ENCODE results near the gene TPST1. TPM values are rescaled to one million over a fixed set of nuclear protein-coding genes. Genes with fewer than 3 reads are reported as not detected.

Gene TPST1
- total RNA-seq, 4 donors from 2014 or later, result 9.6 to 22.4 (median 14.4) TPM

DNA sequence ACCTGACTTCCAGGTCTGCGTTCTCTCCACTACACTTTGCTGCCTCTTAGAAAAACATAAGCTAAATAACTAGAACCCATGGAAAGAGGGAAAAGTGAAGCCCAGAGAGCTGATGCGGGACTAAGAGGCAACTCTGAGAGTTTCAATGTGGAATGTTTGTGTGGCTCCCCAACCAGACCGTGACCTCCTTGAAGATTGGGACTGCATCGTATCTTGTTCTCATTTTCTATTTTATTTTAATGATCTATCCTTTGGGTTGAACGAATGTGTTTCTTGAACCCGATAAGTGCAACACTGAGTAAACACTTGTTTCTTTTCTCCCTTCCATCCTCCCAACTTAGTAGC lies 77.4 kb downstream of the TPST1 start:
- Histone ChIP-seq H3K9me3 (no peaks in the 10 kb centered on the region), H3K4me1 (peaks cover 15 to 28% (median 23%) of the 10 kb centered on the region in 4 donors), H3K27me3 (no peaks in the 10 kb centered on the region), H3K27ac (replicated peaks in 1 of 4) (peak overlapping the region; percentile 52 to 71 (median 66)), H3K36me3 (no peaks in the 10 kb centered on the region), H3K4me3 (no peak overlapping the region)
- intact Hi-C loops (cut with DNase I), result no loop called here
- no peak for TF ChIP-seq EP300 (IDR thresholded peaks at IDR 0.05)
- WGBS, result 63% methylated on average over 6 of the region's 6 CpGs
- DNase-seq (ENCODE audit: extremely low spot score), result no peak

GRCh38 chr7:66283003-66283920 lies 78.1 kb downstream of the TPST1 start:
- intact Hi-C loops (cut with DNase I), result no loop called here
- DNase-seq (ENCODE audit: extremely low spot score), result no peak
- WGBS, result 79% methylated on average over 5 of the region's 5 CpGs
- H3K36me3 ChIP-seq, result no peaks in the 10 kb centered on the region
- H3K4me1 ChIP-seq, result peaks cover 15 to 28% (median 23%) of the 10 kb centered on the region in 4 donors
- TF ChIP-seq POLR2A (IDR thresholded peaks at IDR 0.05; ENCODE audit: low read depth) (no peak), CTCF (IDR thresholded peaks at IDR 0.05) (no peak), POLR2AphosphoS5 (IDR thresholded peaks at IDR 0.05) (no peak), EP300 (IDR thresholded peaks at IDR 0.05) (no peak)
- H3K27ac ChIP-seq (replicated peaks in 1 of 4), result peak overlapping the region; percentile 52 to 71 (median 66)
- H3K27me3 ChIP-seq, result no peaks in the 10 kb centered on the region
- H3K4me3 ChIP-seq, result no peak overlapping the region
- H3K9me3 ChIP-seq, result no peaks in the 10 kb centered on the region

DNA sequence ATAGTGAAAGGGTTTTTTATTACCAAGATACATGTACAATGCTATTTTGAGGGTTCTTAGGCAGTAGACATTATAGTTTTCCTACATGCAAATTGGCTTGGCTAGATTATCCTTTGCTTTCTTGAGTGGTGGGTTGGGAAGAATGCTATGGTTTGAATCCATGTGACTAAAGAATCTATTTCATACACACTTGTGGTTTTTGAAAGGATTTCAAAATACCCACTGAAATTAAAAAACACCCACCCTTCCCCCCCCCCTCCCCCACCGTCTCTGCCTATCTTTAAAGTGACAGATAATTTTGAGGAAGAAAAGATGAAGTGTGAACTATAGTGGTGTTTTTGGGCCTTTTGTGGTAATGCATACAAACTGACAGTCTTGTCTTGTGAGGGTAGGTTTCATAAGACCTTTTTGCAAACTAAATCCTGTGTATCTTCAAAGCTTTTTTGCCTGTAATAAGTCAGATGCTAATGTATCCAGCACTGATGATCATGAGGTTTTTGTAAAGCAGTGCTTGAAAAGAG lies 90.9 kb downstream of the TPST1 start:
- intact Hi-C loops (cut with DNase I), result no loop called here
- TF ChIP-seq EP300 (IDR thresholded peaks at IDR 0.05), result no peak
- TF ChIP-seq POLR2A (IDR thresholded peaks at IDR 0.05; ENCODE audit: low read depth), result no peak
- TF ChIP-seq CTCF (IDR thresholded peaks at IDR 0.05), result no peak
- no peak for TF ChIP-seq POLR2AphosphoS5 (IDR thresholded peaks at IDR 0.05)
- WGBS, result 75% methylated on average over 1 of the region's 1 CpG

GRCh38 chr7:66296557-66296956 lies 91.4 kb downstream of the TPST1 start:
- no peak overlapping the region for H3K27ac ChIP-seq (replicated peaks in 1 of 4)
- H3K36me3 ChIP-seq, result no peaks in the 10 kb centered on the region
- no peak for DNase-seq (ENCODE audit: extremely low spot score)
- H3K9me3 ChIP-seq, result peaks cover 0 to 17% (median 5%) of the 10 kb centered on the region in 4 donors
- H3K27me3 ChIP-seq, result no peaks in the 10 kb centered on the region
- intact Hi-C loops (cut with DNase I), result no loop called here
- no peaks in the 10 kb centered on the region for H3K4me1 ChIP-seq
- TF ChIP-seq POLR2A (IDR thresholded peaks at IDR 0.05; ENCODE audit: low read depth), result no peak
- no peak for TF ChIP-seq EP300 (IDR thresholded peaks at IDR 0.05)
- TF ChIP-seq CTCF (IDR thresholded peaks at IDR 0.05), result no peak
- TF ChIP-seq POLR2AphosphoS5 (IDR thresholded peaks at IDR 0.05), result no peak
- H3K4me3 ChIP-seq, result no peak overlapping the region
- 87% methylated on average over 3 of the region's 3 CpGs for WGBS

More for the DNA sequence above, 90.9 kb downstream of the TPST1 start:
- Histone ChIP-seq H3K27ac (replicated peaks in 1 of 4) (no peak overlapping the region), H3K36me3 (no peaks in the 10 kb centered on the region), H3K27me3 (no peaks in the 10 kb centered on the region), H3K4me3 (no peak overlapping the region), H3K9me3 (peaks cover 0 to 17% (median 5%) of the 10 kb centered on the region in 4 donors), H3K4me1 (no peaks in the 10 kb centered on the region)
- DNase-seq (ENCODE audit: extremely low spot score), result no peak

- TF ChIP-seq EP300 (IDR thresholded peaks at IDR 0.05) (no peak), CTCF (IDR thresholded peaks at IDR 0.05) (no peak)
- no peak overlapping the region for H3K4me3 ChIP-seq
- H3K4me1 ChIP-seq, result peaks cover 0 to 2% (median under 1%) of the 10 kb centered on the region in 4 donors
- no peak overlapping the region for H3K27ac ChIP-seq (replicated peaks in 1 of 4)
- no peaks in the 10 kb centered on the region for H3K27me3 ChIP-seq
- H3K9me3 ChIP-seq, result peaks cover 0 to 17% (median 5%) of the 10 kb centered on the region in 4 donors
- intact Hi-C loops (cut with DNase I), result no loop called here
- no peaks in the 10 kb centered on the region for H3K36me3 ChIP-seq
- DNase-seq (ENCODE audit: extremely low spot score), result no peak
Observed at GRCh38 chr7:66297579-66297978, 92.4 kb downstream of the TPST1 start.
